HG03439 (cell line): Measurements from ENCODE around the gene RAD51.
A peak's percentile ranks its signal among the peaks of the same experiment; 100 is the strongest.

Source experiments
- ATAC-seq: cut with Tn5 transposase; IDR thresholded peaks from one replicate; pipeline ENCODE4 v1.9.1; 2021; ENCODE audit warnings: mild to moderate bottlenecking, moderate library complexity; ENCODE audit not compliant: unreplicated experiment

RAD51 gene

DNA sequence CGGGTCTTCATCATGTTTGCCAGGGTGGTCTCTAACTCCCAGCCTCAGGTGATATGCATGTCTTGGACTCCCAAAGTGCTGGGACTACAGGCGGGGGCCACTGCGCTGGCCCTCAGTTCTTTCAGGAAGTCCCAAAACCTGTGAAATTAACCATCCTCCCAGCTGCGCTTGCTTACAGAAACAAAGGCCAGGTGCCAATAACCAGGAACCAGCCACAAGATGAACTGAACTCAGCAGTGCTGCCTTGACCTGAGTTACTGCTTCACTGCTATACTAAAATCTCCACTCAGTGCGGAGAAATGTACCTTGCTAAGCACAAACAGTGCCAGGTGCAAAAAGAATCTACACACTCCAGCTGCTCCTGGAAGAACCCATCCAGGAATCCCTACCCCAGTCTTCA, 65.0 kb downstream of the RAD51 start:
- ATAC-seq = no peak

- ATAC-seq = peak; percentile 3
Measured at GRCh38 chr15:40762919-40763800, 68.2 kb downstream of the RAD51 start.

- ATAC-seq = peak; percentile 55
Measured at GRCh38 chr15:40763801-40764628, 69.0 kb downstream of the RAD51 start, which contains the start of gene GCHFR. Gene GCHFR, plus strand, starts transcription at chr15:40764068. Its CDS starts 113 bp downstream, at chr15:40764181.

- ATAC-seq = no peak
Measured at GRCh38 chr15:40764629-40765103, 69.7 kb downstream of the RAD51 start.

DNA sequence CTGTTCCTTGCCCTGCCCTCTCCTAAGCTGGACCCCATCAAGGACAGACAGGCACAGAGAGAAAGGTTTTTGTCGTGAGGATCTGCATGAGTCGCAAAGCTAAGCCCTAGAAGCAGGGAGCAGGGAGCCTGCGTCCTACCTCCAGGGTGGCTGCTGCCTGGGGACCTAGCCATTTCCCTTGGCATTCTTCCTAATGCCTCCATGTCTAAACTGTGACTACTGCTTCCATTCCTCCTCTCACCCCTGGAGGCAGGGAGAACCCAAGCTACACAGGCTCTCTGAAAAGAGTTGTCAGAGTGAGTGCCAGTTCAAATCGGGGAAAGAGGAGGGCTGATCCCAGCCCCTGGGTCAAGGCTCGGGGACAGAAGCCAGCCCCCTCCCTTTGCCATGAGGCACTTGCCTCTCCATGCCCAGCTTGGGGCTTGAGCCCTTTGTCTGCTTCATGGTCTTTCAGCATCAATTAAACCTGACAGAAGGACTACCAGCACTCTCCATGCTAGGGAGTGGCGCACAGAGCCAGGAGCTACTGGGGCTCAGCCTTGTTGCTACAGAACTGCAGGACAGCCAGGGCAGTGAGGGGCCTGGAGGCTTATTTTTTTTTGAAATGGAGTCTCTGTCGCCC, 71.3 kb downstream of the RAD51 start:
- no peak for ATAC-seq

DNA sequence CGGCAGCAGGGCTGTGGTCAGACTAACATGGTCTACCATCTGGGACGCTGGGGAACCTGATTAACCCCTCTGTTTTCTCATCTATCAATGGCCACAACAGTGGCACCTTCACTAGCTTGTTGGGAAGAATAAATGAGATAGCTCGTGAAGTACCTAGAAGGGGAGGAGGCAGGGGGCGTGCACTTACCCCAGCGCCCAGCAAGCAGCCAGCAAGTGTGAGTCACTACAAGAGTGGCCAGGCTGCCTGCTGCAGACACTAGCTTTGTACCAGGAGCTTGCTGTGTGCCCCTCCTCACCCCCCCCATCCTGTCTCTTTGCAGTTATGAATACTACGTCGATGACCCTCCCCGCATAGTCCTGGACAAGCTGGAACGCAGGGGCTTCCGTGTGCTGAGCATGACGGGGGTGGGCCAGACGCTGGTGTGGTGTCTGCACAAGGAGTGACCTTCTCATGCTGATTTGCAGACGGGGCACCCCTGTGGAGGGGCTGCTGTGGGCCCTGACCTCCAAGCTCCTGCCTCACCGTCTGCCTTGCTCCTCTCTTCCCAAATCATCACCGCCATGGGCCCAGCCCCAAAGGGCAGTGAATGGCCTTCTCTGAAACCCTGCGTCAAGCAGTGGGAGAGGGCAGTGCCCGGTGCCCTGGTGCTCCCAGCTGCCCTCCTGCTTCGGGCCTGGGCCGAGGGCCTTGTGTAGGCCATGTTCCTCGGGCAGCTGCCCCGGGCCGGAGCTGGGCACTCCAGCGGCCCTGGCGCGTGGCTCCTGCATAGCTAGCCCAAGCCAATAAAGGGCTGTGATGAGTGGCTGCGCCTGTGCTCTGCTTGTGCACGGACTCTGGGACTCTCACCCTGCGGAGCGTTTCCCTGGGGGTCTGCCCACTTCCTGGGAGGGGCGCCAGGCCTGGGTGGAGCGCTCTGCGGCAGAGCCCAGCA, 72.2 kb downstream of the RAD51 start:
- ATAC-seq = no peak

DNA sequence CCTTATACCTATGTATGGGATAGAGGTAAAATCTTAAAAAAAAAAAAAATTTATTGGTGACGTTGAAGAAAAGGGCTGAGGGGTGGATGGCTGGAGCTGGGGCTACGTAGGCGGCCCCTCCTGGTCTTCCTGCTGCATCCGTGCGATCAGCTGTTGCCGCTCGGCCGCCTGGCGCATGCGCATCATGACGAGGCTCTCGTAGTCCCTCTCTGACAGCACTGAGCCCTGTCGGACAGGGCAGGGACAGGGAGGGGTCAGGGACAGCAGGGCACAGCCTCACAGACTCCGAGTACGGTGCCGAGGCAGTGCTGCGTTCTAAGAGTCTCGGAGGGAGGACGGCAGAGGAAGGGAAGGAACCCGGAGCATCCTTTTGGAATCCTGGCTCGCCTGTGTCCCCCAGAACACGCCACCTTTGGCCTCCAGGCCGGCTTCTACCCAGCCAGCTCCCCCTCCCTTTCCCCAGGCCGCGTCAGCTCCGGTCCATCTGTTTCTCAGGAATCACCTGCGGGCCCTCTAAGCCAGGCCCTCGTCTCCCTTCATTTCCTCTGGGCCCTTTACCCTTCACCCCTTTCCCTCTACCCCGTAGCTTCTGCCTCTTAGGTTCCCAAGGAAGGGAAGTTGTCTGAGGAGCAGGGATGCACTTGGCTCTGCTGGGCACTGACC, 73.0 kb downstream of the RAD51 start:
- ATAC-seq = no peak

DNA sequence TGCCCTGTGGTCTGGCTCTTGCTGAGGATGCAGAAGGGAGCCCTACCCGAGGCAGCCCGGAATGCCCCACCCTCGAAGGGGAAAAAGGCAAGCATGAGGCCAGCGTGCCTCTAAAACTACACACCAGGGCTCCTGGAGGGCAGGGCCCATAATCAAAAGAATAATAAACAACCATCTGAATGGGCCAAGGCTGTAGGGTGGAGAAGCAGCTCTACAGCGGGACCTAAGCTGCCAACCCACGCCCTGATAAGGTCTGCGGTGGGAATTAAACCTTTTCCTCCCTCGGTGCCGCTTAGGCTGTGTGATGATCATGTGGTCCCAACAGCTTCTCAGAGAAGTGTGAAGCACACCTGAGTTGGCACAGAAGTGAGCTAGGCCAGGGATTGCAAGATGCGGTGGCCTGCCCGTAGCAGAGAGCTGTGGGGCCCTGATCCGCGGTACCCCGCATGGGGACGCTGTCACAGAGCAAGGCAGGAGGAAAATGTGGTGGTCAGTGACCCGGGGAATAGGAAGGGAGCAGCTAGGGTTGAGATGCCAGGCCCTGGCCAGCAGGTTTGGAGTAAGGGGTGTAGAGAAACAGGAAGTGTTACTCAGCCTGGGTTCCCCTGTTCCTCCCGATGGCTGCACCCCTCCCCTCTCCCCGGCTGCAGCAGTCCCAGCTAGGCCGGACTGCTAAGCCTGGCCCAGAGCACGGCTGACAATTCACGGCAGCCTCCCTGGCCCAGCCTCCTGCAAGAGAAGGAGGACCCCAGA, 73.7 kb downstream of the RAD51 start:
- ATAC-seq = no peak

DNA sequence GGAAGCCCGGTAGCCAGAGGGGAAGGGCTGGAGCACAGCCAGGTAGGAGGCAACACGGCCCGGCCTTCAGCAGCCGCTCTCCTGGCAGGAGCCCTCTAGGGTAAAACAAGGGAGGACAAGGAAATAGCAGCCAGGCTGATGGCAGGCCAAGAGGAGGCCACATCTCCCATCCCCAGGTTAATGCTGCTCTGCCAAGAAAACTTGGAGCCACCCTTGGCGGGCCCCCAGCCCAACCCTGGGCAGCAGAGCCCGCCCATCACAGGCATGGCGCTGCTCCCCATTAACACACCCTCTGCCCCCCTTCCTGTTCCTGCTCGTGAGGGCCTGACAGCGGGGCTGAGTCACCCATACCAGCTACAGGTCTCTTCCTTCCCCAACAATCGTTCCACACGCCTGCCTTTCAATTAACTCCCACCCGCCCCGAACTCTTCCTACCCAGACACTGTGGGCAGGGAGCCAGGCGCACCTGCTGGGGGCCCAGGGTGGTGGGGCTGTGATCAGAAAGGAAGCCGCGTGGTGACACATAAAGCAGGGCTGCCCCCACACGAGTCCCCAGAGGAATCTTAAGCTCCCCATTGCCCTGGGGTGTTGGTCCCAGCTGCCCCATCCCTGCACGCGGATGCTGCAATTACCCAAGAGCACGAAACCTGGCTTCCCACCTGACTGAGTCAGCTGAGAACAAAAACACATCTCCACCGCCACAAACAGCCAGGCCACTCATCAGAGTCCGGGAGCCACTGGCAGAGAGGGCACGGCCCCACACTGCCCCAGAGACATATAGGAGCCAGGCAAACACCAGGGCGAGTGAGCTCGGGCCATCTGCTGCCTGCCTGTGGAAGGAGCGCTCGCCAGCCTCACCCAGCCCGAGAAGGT, 74.5 kb downstream of the RAD51 start, which contains the start of gene C15orf62:
Gene C15orf62, plus strand, starts transcription at position 707 of the 873 bp plus-strand sequence. CDS start 516 bp downstream, outside the sequence.
- ATAC-seq = no peak

GRCh38 chr15:40770147-40770721, 75.3 kb downstream of the RAD51 start:
- no peak for ATAC-seq

DNA sequence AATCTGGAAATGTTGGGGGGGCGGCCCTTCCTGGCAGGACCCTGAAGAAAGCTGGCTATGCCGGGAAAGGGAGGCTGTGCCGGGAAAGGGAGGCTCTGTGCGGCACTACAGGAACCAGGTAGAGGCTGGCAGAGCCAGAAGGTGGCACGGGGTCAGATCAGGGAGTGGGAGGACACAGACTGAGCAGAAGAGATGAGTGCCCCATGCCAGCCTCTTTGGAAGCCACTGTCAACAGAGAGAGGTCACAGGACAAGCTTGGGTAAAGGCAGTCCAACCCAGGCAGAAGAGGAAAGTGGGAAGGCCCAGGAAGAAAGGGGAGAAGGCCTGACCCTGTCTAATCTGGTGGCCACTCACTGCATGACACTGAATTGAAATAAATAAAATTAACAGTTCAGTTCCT, 76.3 kb downstream of the RAD51 start:
- no peak for ATAC-seq

DNA sequence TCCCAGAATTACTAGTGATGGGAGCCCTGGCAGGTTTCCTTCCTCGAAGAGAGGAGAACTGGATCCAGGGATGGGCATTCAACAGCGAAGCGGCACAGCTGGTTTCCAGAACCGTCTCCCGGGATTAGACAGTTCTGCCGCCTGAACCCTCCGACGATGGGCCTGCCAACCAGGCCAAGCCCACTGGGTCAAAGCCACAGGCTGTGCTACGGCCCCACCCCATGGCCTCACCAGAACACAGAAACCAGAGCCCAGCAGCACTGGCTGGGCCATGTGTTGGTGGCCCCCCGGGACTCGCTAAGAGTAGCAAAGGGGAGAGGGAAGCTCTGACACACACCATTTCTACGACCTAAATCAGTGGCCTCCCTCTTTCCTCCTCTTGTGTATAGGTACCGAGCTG, 77.0 kb downstream of the RAD51 start:
- ATAC-seq = no peak

DNA sequence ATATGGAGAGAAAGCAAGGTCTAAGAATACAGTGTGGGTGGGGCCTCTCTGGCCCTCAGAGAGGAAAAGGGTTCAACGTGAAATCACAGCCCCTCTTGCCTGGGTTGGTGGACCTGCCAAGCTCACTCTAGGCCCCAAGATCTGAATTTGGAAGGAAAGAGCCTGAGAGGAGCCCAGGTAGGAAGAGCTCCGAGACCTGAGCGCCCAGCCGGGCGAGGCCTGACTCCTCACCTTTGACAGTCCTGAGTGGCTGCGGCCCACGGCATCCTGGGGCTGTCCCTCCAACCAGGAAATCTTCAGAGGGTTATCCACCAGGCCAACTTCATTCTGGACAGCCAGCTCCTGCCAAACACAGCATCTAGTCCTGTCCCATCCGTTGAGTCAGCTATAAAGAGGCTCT, 78.5 kb downstream of the RAD51 start:
- no peak for ATAC-seq

GRCh38 chr15:40773902-40774301, 78.9 kb downstream of the RAD51 start:
- no peak for ATAC-seq

DNA sequence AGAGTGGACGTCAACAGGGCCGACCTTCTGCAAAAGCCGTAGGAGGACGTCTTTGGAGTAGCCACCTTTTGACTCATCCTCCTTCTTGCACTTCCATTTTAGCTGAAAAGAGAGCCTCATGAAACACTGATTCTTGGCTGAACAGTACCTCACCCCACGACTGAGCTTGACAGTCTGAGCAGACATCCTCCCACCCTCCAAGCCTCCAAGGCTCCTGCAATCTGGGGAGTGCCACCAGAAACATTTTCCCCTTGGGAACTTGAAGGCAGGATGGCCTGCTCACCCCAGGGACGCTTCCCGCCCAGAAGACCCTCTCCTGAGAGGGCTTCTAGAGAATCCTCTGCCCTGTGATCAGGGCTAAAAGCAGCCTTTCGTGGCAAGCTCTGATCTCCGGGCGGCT, 80.0 kb downstream of the RAD51 start:
- no peak for ATAC-seq

- no peak for ATAC-seq
Measured at GRCh38 chr15:40775740-40776536, 81.0 kb downstream of the RAD51 start.
